Upper lobe of left lung (tissue), 6 donors: ENCODE measurements around the gene TEX36. TPM values are rescaled to one million over a fixed set of nuclear protein-coding genes. Genes with fewer than 3 reads are reported as not detected.

ENCODE experiments used
- ATAC-seq, 2 donors: fragments of 200-7000 bp; cut with Tn5 transposase; one replicate each; pipeline ENCODE4 v1.9.1; 2022; ENCODE audit warnings: mild to moderate bottlenecking in 2 of 2, moderate library complexity in 2 of 2; ENCODE audit not compliant: low FRiP score in 2 of 2
- DNase-seq, 2 donors: peaks; one replicate each; pipeline ENCODE4 v3.0.0-alpha.2; 2019 to 2020
- H3K27ac ChIP-seq, 4 donors: fragments of 200-600 bp; sonication (generic); one replicate each; pipeline ENCODE4 v1.5.1; 2016 to 2019
- H3K27me3 ChIP-seq, 4 donors: fragments of 200-600 bp; sonication (generic); one replicate each; pipeline ENCODE4 v1.5.1; 2017 to 2019
- H3K36me3 ChIP-seq, 4 donors: fragments of 200-600 bp; sonication (generic); one replicate each; pipeline ENCODE4 v1.5.1; 2016 to 2019
- H3K4me1 ChIP-seq, 4 donors: fragments of 200-600 bp; sonication (generic); one replicate each; pipeline ENCODE4 v1.5.1; 2018 to 2019
- H3K4me3 ChIP-seq, 4 donors: fragments of 200-600 bp; sonication (generic); one replicate each; pipeline ENCODE4 v1.5.1; 2017 to 2019; ENCODE audit warnings: mild to moderate bottlenecking in 2 of 4, moderate library complexity in 1 of 4
- H3K9me3 ChIP-seq, 4 donors: fragments of 200-600 bp; sonication (generic); one replicate each; pipeline ENCODE4 v1.5.1; 2018 to 2019
- CTCF ChIP-seq, 6 experiments: fragments of 450-650 bp in 4 of 6; fragments of 200-600 bp in 2 of 6; sonication (generic) in 2 of 6; IDR thresholded peaks; one replicate each; pipeline ENCODE4 v1.5.1; 2016 to 2019; ENCODE audit warnings: antibody characterized with exemption in 6 of 6
- EP300 ChIP-seq, 4 donors: sonication (generic); formaldehyde crosslinking; IDR thresholded peaks; one replicate each; pipeline ENCODE4 v1.5.1; 2017; ENCODE audit warnings: antibody characterized with exemption in 4 of 4, control low read depth in 2 of 4
- POLR2A ChIP-seq, 4 donors: fragments of 450-650 bp; IDR thresholded peaks; one replicate each; pipeline ENCODE4 v1.5.1; 2016 to 2017; ENCODE audit warnings: antibody characterized with exemption in 4 of 4, mild to moderate bottlenecking in 2 of 4
- POLR2AphosphoS5 ChIP-seq, 2 donors: sonication (generic); formaldehyde crosslinking; IDR thresholded peaks; one replicate each; pipeline ENCODE4 v1.5.1; 2017; ENCODE audit warnings: antibody characterized with exemption in 2 of 2
- WGBS, 2 donors: methylation state at CpG; one replicate each; pipeline ENCODE4 v1.1.5; 2017 to 2018; 5-methylcytosine and 5-hydroxymethylcytosine counted together
- total RNA-seq, 6 donors: library from RNA; depleted of rRNA in 4 of 6; stranded (reverse); fragments of >200 nt in 4 of 6; gene quantifications; one replicate each; pipeline versions ENCODE4 v1.1.0 to v1.2.1, GENCODE V29; 2016 to 2021
- donor health status: DM: no; HTN: no; CAD: no; lungs with moderate emphysema.
- donor health status: DM: no; HTN: yes; CAD: no; lungs with severe emphysema.

TEX36 gene
- total RNA-seq, 6 donors from 2014 or later, result not detected

GRCh38 chr10:125628104-125629049 lies 54.6 kb downstream of the TEX36 start:
- H3K9me3 ChIP-seq, result no peaks in the 10 kb centered on the region
- no peaks in the 10 kb centered on the region for H3K36me3 ChIP-seq
- no peak overlapping the region for H3K4me3 ChIP-seq
- 65 to 68% methylated on average over 11 of the region's 11 CpGs for WGBS, 2 donors
- TF ChIP-seq CTCF (IDR thresholded peaks at IDR 0.05) (no peak), POLR2AphosphoS5 (IDR thresholded peaks at IDR 0.05) (no peak), POLR2A (IDR thresholded peaks at IDR 0.05) (no peak), EP300 (IDR thresholded peaks at IDR 0.05) (no peak)
- no peaks in the 10 kb centered on the region for H3K4me1 ChIP-seq
- no peak overlapping the region for H3K27ac ChIP-seq
- no peak for DNase-seq
- no peaks in the 10 kb centered on the region for H3K27me3 ChIP-seq
- no peak for ATAC-seq

- DNase-seq (no peak), ATAC-seq (no peak)
- Histone ChIP-seq H3K4me3 (no peak overlapping the region), H3K27ac (no peak overlapping the region), H3K36me3 (no peaks in the 10 kb centered on the region), H3K4me1 (no peaks in the 10 kb centered on the region), H3K9me3 (no peaks in the 10 kb centered on the region), H3K27me3 (no peaks in the 10 kb centered on the region)
- TF ChIP-seq POLR2AphosphoS5 (IDR thresholded peaks at IDR 0.05) (no peak), EP300 (IDR thresholded peaks at IDR 0.05) (no peak)
- WGBS, 2 donors, result 85 to 90% methylated on average over 4 of the region's 4 CpGs
These were observed 55.3 kb downstream of the TEX36 start for GRCh38 chr10:125627646-125628045.

- H3K4me3 ChIP-seq, result no peak overlapping the region
- DNase-seq (no peak), ATAC-seq (no peak)
- no peaks in the 10 kb centered on the region for H3K4me1 ChIP-seq
- H3K27ac ChIP-seq, result no peak overlapping the region
- no peaks in the 10 kb centered on the region for H3K36me3 ChIP-seq
- no peaks in the 10 kb centered on the region for H3K27me3 ChIP-seq
- H3K9me3 ChIP-seq, result no peaks in the 10 kb centered on the region
- 32 to 35% methylated on average over 6 of the region's 6 CpGs for WGBS, 2 donors
- TF ChIP-seq CTCF (IDR thresholded peaks at IDR 0.05), result no peak
- no peak for TF ChIP-seq EP300 (IDR thresholded peaks at IDR 0.05)
- no peak for TF ChIP-seq POLR2AphosphoS5 (IDR thresholded peaks at IDR 0.05)
- no peak for TF ChIP-seq POLR2A (IDR thresholded peaks at IDR 0.05)
These were observed 56.3 kb downstream of the TEX36 start for GRCh38 chr10:125626671-125627070.

- 88 to 89% methylated on average over 11 to 12 of the region's 12 CpGs for WGBS, 2 donors
- TF ChIP-seq POLR2AphosphoS5 (IDR thresholded peaks at IDR 0.05) (no peak), CTCF (IDR thresholded peaks at IDR 0.05) (no peak), POLR2A (IDR thresholded peaks at IDR 0.05) (no peak), EP300 (IDR thresholded peaks at IDR 0.05) (no peak)
- no peaks in the 10 kb centered on the region for H3K27me3 ChIP-seq
- H3K4me1 ChIP-seq, result no peaks in the 10 kb centered on the region
- ATAC-seq, result no peak
- H3K36me3 ChIP-seq, result no peaks in the 10 kb centered on the region
- no peak for DNase-seq
- no peak overlapping the region for H3K27ac ChIP-seq
- H3K4me3 ChIP-seq, result no peak overlapping the region
- H3K9me3 ChIP-seq, result no peaks in the 10 kb centered on the region
These were observed 57.4 kb downstream of the TEX36 start for GRCh38 chr10:125625586-125625985.

- H3K4me3 ChIP-seq, result no peak overlapping the region
- WGBS, 2 donors, result 86 to 90% methylated on average over 7 of the region's 7 CpGs
- no peaks in the 10 kb centered on the region for H3K36me3 ChIP-seq
- ATAC-seq (no peak), DNase-seq (no peak)
- H3K9me3 ChIP-seq, result no peaks in the 10 kb centered on the region
- no peak for TF ChIP-seq EP300 (IDR thresholded peaks at IDR 0.05)
- TF ChIP-seq CTCF (IDR thresholded peaks at IDR 0.05), result no peak
- TF ChIP-seq POLR2AphosphoS5 (IDR thresholded peaks at IDR 0.05), result no peak
- TF ChIP-seq POLR2A (IDR thresholded peaks at IDR 0.05), result no peak
- no peak overlapping the region for H3K27ac ChIP-seq
- no peaks in the 10 kb centered on the region for H3K27me3 ChIP-seq
- no peaks in the 10 kb centered on the region for H3K4me1 ChIP-seq
These were observed 58.2 kb downstream of the TEX36 start for GRCh38 chr10:125624800-125625199.
